Fibroblast of gingiva (primary cell): ENCODE results near the gene DUSP3.
"Not testable (repeated sequence)": the region's sequence is repeated elsewhere in the genome, so short reads cannot be mapped to it uniquely, and the experiment has no call there.

Experiments
- DNase-seq: peaks from one replicate; pipeline ENCODE4 v3.0.0-alpha.2; 2011; ENCODE audit warnings: low read depth

The DUSP3 gene

DNA sequence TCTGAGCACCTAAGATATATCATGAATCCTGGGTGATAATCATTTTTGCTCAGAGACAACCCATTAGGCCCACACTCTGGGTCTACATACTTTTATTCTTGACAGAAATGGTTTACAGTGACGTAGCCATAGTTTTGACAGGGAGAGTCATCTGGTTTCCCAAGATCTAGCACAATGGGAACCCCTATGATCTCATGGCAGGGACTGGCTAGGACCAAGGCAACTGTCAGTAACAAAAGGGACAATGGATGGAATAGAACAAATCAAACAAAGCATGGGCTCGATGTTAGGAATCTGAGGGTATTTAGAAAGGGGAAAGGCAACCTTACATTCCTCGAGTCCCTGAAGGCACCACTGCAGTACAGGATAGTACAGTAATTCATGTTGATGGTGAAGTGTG, 22.0 kb upstream of the DUSP3 start:
- no peak for DNase-seq

DNA sequence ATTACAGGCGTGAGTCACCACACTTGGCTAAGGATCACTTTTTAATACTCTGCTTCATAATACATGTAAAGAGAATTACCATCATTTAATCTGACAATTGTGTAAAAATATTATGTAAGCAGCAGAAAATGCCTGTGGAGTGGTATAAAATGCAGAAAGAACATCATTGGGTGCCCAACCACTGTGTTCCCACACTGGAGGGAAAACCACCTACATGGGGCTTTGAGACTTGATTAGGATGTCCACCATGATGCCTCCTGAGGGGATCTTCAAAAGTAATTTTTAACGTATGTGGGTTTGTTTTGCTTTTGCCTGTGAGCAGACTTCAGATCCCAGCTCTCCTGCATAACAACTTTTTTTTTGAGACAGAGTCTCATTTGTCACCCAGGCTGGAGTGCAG, 20.3 kb upstream of the DUSP3 start:
- DNase-seq = no peak

DNA sequence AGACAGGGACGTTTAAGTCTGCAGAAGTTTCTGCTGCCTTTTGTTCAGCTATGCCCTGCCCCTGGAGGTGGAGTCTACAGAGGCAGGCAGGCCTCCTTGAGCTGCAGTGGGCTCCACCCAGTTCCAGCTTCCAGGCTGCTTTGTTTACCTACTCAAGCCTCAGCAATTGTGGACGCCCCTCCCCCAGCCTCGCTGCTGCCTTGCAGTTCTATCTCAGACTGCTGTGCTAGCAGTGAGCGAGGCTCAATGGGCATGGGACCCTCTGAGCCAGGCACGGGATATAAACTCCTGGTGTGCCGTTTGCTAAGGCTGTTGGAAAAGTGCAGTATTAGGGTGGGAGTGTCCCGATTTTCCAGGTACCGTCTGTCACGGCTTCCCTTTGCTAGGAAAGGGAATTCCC, 19.2 kb upstream of the DUSP3 start:
- DNase-seq = not testable (repeated sequence)

DNA sequence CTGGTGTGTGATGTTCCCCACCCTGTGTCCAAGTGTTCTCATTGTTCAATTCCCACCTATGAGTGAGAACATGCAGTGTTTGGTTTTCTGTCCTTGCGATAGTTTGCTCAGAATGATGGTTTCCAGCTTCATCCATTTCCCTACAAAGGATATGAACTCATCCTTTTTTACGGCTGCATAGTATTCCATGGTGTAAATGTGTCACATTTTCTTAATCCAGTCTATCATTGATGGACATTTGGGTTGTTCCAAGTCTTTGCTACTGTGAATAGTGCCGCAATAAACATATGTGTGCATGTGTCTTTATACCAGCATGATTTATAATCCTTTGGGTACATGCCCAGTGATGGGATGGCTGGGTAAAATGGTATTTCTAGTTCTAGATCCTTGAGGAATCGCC, 13.9 kb upstream of the DUSP3 start:
- DNase-seq = not testable (repeated sequence)

DNA sequence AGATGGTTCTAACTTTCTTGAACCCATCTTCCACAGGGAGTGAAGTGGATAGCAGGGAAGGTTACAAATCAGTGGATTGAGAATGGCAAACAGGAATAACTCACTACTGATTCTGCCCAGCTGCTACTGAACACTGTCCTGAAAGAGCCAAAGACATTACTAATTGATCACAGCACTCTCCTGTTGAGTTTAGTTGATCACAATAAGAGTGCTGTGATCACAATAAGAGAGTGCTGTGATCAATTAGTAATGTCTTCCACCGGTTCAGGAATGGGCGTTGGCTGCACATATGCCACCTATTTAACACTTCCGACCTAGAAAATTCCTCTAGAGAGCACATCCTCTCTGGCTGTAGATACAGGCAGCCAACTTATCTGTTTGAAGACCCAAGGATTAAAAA, 12.8 kb upstream of the DUSP3 start:
- peak; percentile 65 for DNase-seq

DNA sequence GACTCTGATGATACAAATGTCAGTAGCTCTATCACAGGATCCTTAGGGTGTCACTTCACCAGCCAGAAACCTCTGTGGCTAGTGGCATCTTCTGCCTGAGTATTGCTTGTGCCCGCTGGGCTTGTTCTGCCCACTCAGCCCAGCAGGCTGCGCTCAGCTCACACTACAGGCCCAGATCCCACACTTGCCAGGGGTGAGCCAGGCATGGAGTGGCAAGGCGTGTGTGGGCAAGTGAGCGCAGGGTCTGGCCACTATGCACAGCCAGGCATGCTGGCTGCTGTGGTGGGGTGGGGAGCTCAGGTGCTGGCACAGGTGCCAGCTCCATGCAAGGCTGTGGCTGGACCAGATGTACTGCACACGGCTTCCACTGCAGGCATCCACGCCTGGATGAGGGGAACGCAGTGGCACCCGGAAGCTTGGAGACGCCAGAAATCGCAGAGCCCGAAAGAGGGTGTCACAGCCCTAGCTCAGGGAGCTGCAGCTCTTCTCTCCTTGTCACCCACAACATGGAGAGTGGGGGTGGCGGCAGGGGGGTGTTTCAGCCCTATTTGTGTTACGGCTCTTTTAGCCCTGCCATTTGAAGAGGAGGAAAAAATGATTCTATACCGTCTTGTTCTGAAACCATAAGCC, 11.6 kb upstream of the DUSP3 start:
- DNase-seq = no peak

DNA sequence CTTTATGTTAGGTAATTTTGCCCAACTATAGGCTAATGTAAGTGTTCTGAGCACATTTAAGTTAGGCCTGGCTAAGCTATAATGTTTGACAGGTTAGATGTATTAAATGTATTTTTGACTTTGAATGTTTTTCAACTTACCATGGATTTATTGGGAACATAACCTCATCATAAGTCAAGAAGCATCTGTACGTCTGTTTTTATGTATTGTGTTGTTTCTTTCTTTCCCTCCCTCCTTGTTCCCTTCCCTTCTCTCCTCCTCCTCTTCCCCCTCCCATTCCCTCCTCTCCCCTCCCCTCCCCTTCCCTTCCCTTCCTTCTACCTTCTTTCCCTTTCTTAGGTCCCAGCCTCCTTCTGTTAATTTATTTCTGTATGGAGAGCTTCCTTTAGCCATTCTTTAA, 10.7 kb upstream of the DUSP3 start:
- DNase-seq = no peak

DNA sequence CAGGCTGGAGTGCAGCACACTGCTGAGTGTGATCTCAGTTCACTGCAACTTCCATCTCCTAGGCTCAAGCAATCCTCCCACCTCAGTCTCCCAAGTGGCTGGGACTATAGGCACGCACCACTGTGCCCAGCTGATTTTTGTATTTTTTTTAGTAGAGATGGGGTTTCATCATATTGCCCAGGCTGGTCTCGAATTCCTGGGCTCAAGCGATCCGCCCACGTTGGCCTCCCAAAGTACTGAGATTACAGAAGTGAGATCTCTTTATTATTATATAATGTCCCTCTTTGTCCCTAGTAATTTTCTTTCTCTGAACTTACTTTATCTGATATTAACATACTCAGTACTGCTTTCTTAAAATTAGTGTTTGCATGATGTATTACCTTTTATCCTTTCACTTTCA, 9.8 kb upstream of the DUSP3 start:
- DNase-seq = no peak

DNA sequence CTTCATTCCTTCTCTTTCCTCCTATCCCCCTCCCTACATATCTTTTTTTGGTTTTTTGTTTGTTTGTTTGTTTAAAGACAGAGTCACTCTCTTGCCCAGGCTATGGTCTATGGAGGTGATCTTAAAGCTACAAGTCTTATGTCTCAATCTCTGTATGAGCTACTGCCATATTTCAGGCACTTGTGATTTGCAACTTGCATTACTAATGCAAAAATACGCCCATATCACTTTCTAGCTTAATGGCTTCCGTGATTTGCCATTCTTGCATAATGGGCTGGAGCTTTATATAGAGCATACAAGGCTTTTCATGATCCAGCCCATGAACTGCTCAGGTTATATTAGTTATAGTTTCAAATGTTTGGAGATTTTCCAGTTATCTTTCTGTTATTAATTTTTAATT, 9.0 kb upstream of the DUSP3 start:
- DNase-seq = peak; percentile 38

DNA sequence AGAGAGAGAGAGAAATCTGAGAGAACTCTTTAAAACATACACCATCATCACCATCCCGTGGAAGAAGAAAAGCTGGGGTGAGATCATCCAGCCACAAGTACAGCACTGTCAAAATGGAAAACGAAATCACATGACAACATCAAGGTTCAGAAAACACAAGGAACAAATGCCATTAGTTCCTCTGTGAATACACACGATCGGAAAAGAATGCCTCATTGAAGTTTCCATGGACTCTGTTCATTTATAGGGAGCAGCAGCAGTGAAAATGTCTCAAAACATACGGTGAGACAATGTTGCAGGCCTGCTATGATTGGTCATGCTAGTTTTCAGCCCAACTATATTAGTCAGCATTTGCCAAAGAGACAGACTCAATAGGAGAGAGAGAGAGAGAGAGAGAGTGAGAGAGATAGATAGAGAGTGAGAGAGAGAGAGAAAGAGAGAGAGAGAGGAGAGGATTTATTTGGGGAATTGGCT, 5.9 kb upstream of the DUSP3 start:
- DNase-seq = peak; percentile 59

DNA sequence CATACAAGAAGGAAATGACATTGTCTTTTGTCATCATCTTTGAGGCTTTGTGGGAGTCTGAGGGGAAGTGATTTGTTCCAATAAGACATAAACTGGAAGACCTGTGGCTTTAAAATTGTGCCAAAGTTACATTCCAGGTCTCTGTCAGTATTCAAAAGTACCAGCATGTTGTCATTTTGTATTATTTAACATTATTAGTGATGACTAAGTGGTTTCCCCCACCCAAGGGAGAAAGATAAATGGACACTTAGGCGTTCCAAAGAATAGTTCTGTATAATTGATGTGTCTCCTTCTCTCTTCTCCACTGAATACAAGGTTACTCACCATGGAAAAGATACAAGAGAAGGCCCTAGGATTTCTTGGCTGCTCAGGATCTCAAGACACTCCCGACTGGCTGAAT, 5.3 kb upstream of the DUSP3 start:
- no peak for DNase-seq

DNA sequence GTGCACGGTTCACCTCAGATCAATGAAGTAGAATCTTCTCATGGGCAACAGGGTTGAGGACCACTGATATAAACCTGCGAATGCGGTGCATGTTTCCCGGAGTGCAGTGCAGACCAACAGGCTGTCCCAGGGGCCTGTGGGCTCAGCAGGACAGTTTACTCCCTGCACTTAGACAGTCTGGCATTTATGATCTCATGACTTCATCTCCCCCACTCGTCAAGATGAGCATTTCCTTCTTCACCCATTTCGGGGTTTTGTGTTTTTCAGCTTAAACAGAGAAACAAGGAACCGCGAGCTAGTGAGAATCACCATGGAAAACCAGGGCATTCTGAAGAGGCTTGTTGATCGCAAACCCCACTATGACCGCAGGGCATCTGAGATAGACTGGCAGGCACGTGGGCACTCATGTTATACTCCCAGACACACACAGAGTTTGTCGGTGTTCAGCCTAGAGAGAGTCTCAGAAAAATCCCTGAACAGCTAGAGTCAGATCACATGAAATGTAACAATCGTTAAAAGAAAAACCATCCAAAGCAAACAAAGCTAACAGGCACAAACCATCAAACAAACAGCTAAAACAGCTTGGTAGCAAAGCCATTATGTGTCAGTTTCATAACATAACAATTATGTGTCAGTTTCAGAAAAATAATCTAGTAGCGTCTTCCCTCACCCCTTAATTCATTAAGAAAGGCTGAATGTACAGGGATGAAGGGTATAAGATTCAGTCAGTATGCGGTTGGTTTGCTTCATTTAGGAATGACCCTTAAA, 4.3 kb upstream of the DUSP3 start:
- no peak for DNase-seq

DNA sequence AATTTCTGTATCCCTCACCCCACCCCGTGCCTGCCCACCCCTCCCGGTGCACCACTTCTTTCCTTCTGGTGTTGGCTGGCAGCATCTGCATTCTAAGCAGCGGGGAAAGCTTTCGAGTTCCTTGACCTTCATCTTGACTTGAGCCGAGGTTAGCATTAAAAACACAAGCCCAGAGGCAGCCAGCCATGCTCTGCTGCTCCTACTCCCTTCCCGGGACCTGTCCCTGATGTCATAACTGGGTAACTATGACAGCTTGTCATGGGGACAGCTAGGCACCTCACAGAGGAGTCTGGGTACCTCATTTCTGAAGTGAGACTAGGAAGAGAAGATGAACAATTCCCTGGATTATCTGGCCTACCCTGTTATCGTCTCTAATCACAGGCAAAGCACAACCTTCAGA, 1.4 kb upstream of the DUSP3 start, which contains the start of gene CFAP97D1:
TSS of gene CFAP97D1 (plus strand) at position 301 of the 400 bp plus-strand sequence. CDS start at position 329, 28 bp downstream.
- no peak for DNase-seq

DNA sequence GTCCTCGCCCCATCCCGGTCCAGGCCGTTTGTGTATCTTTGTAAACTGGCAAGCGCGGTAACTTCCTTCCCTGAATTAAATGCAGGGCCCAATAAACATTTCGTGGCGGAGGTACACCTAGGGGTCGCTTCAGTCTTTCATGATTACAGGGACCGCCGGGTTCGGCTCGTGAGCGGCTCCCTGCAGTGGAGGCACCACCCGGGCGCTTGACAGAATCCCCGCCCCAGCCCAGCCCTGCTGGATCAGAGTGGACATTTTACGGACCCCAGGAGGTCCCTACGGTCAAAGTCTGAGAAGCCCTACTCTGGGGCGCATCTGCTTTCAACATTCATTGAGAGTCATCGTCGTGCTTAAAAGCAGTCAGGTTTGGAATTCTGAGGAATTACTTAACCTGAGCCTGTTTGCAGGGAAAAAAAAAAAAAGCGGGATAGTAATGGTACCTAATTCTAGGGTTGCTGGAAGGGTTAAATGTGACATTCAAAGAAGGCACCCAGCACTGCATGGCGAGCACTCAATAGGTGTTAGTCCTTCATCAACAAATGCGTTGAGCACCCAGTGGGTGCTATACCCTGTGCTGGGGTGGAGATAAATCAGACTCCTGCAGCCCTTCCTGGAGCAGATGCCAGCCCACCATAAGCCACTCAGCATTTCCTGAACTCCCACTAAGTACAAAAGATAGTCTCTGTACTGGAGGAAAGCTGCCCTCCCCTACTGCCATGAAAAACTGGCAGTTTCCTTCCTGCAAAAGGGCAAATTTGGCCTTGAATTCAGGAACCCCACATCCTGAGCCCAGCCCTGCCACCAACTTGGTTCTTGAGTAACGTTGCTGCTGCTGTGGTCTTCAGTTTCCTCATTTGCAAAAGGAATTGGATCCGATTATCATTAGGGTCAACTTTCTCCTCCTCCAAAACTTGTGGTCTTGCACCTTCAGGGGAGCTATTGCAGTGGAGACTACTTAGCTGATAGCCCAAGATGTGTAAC, 658 bp upstream of the DUSP3 start:
- no peak for DNase-seq

DNA sequence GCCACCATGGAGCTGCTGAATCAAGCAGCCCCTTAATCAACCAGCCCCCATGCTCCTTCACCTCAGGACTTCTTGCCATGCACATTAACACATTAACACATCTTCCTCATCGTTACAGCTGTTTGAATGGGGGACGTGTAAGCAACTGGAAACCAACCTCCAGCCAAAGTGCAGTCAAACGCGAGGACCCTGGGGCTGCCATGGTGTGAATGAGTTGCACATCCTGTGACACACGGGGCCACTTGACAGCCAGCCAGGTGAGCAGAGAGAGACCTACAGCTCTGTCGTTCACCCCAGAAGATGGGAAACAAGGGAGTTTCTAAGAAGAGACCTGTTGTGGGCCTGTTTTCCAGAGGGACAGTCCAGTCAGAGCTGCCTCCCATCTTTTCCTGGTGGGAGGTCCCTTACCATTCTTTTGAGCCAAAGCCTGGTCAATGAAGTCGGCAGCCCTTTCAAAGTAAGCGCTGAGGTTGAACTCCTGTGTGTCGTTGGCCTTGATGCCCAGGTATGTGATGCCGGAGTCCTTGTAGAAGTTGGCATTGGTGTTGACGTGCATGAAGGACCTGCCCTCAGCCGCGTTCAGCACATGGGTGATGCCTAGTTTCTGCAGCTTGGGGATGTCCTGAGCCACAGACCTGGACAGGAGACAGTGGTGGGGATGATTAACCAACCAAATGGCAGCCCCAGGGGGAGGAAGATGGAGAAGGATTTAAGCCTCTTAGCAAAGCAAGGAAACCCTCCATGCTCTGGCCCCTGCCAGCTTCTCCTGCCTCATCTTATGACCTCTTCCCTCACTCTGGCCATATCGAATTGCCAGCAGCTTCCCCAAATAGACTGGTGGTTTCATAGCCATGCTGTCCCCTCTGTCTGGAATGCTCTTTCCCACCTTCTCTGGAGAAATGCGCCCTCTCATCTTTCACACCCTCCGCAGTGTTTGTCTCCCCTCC, 4.2 kb downstream of the DUSP3 start:
- DNase-seq = no peak

DNA sequence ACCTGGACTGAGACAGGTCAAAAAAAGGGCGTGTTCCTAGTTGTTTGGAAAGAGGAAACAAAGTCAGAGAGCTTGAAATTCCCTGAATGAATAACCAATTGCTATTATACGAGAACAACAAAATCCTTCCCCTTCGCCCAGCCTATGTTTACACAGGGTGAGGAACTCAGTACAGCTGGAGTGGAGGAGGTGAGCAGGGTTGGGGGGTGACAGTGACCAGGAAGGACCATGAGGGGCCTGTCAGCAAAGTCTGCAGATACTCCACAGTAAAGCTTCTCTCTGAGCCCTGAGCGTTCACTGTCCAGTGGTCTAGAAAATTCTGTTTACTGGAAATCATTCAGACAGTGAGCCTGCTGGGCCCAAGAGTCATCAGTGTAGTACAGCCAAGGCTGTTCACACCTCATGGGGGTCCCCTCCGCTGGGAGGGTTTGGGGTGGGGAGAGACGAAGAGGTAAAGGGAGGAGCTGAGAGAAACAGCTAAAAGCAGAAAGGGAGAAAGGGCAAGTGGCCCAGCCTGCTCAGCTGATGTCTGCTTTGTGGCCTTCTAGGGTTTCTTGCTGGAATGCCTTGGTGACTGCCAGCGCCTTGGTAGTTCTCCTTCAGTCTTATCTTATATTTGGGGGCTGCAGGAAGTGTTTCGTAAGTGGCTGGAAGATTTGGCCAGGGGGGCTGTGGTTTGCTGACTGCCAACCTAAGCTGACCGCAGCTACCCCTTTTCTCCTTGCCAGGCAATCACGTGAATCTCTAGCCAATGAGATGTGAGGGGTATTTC, 5.7 kb downstream of the DUSP3 start:
- no peak for DNase-seq

DNA sequence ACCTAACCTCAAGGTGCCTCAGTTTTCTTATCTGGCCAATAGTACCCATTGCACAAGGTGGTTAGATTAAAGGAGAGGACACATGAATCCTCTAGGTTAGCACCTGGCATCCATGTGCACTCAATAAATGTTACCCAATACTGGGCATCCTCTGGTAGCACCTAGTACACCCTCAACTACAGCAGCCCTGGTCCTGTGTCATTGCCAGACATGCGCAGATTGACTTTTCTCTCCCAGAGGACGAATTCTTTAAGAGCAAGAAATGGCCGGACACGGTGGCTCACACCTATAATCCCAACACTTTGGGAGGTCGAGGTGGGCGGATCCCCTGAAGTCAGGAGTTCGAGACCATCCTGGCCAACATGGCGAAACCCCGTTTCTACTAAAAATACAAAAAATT, 7.3 kb downstream of the DUSP3 start:
- no peak for DNase-seq

DNA sequence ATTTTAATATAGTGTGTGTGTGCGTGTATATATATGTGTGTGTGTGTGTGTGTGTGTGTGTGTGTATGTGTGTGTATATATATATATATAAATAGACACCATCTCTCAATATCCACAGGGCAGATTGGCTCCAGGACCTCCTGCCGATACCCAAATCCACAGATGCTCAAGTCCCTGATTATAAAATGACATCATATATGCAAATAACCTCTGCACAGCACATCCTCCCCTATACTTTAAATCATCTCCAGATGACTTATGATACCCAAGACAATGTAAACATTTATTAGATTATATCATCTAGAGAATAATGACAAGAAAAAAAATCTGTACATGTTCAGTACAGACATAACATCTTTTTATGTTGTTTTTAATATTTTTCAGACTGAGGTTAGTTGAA, 7.8 kb downstream of the DUSP3 start:
- DNase-seq = no peak

DNA sequence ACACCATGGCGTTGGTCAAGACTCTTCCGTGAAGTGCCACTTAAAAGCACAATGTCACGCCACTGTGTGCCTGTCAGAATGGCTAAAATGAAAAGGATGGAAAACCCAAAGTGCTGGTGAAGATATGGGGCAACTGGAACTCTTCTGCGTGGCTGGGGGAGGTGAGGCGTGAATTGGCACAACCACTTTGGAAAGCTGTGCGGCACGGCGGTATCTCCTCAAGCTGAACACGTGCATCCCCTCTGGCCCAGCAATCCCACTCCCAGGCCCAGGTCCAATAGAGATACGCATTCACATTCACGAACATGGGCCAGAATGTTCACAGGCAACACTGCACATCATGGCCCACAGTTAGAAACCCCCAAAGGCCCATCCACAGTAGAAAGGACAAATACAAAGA, 8.9 kb downstream of the DUSP3 start:
- no peak for DNase-seq

DNA sequence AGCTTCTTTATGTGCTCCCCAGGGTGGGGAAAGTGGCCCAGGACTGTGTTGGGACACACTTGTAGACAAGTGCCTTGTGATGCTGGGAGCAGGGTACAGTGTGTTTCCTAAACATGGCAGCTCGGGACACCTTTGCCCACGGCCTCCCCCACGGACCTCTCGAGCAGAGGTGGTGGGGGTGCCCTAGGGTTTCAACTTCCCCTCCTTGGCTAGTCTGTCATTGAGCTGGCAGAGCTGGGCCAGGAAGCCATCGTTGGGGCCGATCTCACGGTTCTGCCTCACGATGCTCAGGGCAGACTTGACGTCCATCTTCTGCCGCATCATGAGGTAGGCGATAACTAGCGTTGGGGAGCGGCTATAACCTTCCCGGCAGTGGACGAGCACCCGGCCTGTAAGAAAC, 9.4 kb downstream of the DUSP3 start:
- no peak for DNase-seq

DNA sequence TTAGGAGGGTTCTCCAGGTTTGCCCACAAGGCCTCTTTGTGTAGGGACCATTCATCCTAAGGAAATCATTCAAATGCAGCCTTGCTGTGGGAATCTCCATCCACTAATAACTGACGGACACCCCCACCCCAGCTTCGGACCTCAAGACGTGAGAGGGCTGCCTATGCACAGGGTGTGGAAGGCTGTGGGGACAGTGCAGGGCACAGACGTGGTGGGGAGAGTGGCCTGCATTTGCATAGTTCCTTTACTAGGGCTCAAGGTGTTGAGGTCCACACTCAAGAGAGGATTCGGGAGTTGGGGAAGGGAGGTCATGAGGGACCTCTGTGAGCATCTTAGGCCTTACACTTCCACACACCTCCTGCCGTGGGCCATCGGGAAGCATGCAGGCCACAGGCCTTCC, 9.8 kb downstream of the DUSP3 start:
- no peak for DNase-seq
